Neutrophil (primary cell): ENCODE data around the gene RCSD1.
A peak's percentile ranks its signal among the peaks of the same experiment; 100 is the strongest.

Experiments used
- H3K27ac ChIP-seq: fragments of 200-600 bp; sonication (generic); 2 replicates; pipeline ENCODE4 v1.5.1; 2016; ENCODE audit warnings: mild to moderate bottlenecking, moderate library complexity
- H3K27me3 ChIP-seq: fragments of 200-600 bp; sonication (generic); 2 replicates; pipeline ENCODE4 v1.6.0; 2016; ENCODE audit warnings: mild to moderate bottlenecking
- H3K36me3 ChIP-seq: fragments of 200-600 bp; sonication (generic); 2 replicates; pipeline ENCODE4 v1.5.1; 2017
- H3K4me1 ChIP-seq, 2 experiments: fragments of 200-600 bp in 1 of 2; sonication (generic) in 1 of 2; 1 replicate in 1 of 2; 2 replicates in 1 of 2; pipeline versions ENCODE4 v1.5.1 to v1.6.1; 2013 to 2016; ENCODE audit warnings: low read depth in 1 of 2, low read length in 1 of 2, mild to moderate bottlenecking in 1 of 2, moderate library complexity in 1 of 2; ENCODE audit not compliant: control insufficient read depth in 1 of 2, insufficient read depth in 1 of 2
- H3K4me3 ChIP-seq, 2 experiments: fragments of 200-600 bp in 1 of 2; sonication (generic) in 1 of 2; 1 replicate in 1 of 2; 2 replicates in 1 of 2; pipeline ENCODE4 v1.5.1; 2013 to 2016; ENCODE audit warnings: low read depth in 1 of 2, low read length in 1 of 2, mild to moderate bottlenecking in 1 of 2, moderate library complexity in 1 of 2
- H3K9me3 ChIP-seq: fragments of 200-600 bp; sonication (generic); 2 replicates; pipeline ENCODE4 v1.5.1; 2016
- CTCF ChIP-seq: fragments of 200-600 bp; sonication (generic); IDR thresholded peaks from 2 replicates; pipeline ENCODE4 v1.5.1; 2016; ENCODE audit warnings: antibody characterized with exemption

RCSD1 gene

GRCh38 chr1:167676205-167676915 lies 46.3 kb downstream of the RCSD1 start:
- Histone ChIP-seq H3K4me3 (no peak overlapping the region), H3K9me3 (no peaks in the 10 kb centered on the region), H3K27me3 (no peaks in the 10 kb centered on the region), H3K36me3 (peaks cover 79% of the 10 kb centered on the region), H3K4me1 (peaks cover 38% of the 10 kb centered on the region in 2 experiments), H3K27ac (peak overlapping the region; percentile 62)
- no peak for TF ChIP-seq CTCF

- TF ChIP-seq CTCF, result no peak
- H3K36me3 ChIP-seq, result peaks cover 87% of the 10 kb centered on the region
- peaks cover 30% of the 10 kb centered on the region in 2 experiments for H3K4me1 ChIP-seq
- H3K27ac ChIP-seq, result peak overlapping the region; percentile 62
- no peaks in the 10 kb centered on the region for H3K27me3 ChIP-seq
- no peaks in the 10 kb centered on the region for H3K9me3 ChIP-seq
- no peak overlapping the region for H3K4me3 ChIP-seq
Measured at GRCh38 chr1:167676916-167677848, 47.1 kb downstream of the RCSD1 start.

- Histone ChIP-seq H3K4me1 (peaks cover 17 to 18% of the 10 kb centered on the region in 2 experiments), H3K27me3 (no peaks in the 10 kb centered on the region), H3K9me3 (no peaks in the 10 kb centered on the region), H3K36me3 (peaks cover 90% of the 10 kb centered on the region), H3K27ac (peak overlapping the region; percentile 62), H3K4me3 (no peak overlapping the region)
- no peak for TF ChIP-seq CTCF
Measured at GRCh38 chr1:167678422-167678821, 48.4 kb downstream of the RCSD1 start.

- H3K27me3 ChIP-seq, result no peaks in the 10 kb centered on the region
- H3K27ac ChIP-seq, result peak overlapping the region; percentile 62
- H3K4me3 ChIP-seq, result no peak overlapping the region
- peaks cover 90% of the 10 kb centered on the region for H3K36me3 ChIP-seq
- no peak for TF ChIP-seq CTCF
- peaks cover 13 to 14% of the 10 kb centered on the region in 2 experiments for H3K4me1 ChIP-seq
- H3K9me3 ChIP-seq, result no peaks in the 10 kb centered on the region
Measured at GRCh38 chr1:167678838-167679237, 48.8 kb downstream of the RCSD1 start.

GRCh38 chr1:167679714-167680113 lies 49.7 kb downstream of the RCSD1 start:
- no peak for TF ChIP-seq CTCF
- H3K27me3 ChIP-seq, result no peaks in the 10 kb centered on the region
- no peaks in the 10 kb centered on the region for H3K9me3 ChIP-seq
- H3K36me3 ChIP-seq, result peaks cover 90% of the 10 kb centered on the region
- peaks cover 6 to 7% of the 10 kb centered on the region in 2 experiments for H3K4me1 ChIP-seq
- no peak overlapping the region for H3K4me3 ChIP-seq
- peak overlapping the region; percentile 62 for H3K27ac ChIP-seq
